NCI-H226 (cell line): ENCODE measurements around the gene USHBP1.
A peak's percentile ranks its signal among the peaks of the same experiment; 100 is the strongest.

Experiments
- DNase-seq: peaks from one replicate; pipeline ENCODE4 v3.0.0-alpha.2; 2015

The USHBP1 gene

DNA sequence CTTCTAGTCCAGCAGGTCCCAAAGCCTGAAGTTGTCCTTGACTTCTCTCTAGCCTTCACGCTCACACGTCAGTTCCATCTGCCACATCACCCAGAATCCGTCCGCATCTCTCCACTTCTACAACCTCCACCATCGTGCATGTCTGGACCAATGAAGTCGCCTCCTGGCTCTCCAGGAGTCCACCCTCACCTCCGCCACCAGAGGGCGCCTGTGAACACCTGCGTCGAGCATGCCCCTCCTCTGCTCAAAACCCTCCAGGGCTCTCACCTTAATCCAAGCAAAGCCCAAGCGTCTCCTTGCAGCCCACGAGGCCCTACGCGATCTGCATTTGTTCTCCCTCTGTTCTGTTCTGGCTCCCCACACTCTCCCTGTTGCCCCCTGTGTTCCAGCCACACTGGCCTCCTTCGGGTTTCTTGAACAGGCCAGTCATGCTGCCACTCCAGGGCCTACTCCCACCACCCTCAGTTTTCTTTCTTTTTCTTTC lies 3.7 kb downstream of the USHBP1 start:
- peak; percentile 75 for DNase-seq

DNA sequence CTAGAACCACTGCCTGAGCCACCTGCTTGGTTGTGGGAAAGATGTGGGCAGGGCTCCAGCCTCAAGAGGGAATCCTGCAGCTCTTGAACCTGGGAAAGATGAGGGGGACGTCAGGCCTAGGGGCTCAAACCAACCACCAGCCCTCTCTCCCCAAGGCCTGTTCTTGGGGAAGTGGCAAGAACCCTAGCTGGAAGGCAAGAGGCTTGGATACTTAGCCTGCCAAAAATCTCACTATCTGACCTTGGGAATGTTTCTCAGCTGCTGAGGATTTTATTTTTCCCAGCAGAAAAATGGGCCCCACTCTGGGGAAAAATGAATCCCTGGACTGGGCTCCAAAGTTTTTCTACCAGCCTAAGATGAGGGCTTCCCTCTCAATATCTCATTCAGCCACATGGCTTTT lies 4.6 kb downstream of the USHBP1 start:
- no peak for DNase-seq

- no peak for DNase-seq
Observed at GRCh38 chr19:17259118-17259780, 5.3 kb downstream of the USHBP1 start.

DNA sequence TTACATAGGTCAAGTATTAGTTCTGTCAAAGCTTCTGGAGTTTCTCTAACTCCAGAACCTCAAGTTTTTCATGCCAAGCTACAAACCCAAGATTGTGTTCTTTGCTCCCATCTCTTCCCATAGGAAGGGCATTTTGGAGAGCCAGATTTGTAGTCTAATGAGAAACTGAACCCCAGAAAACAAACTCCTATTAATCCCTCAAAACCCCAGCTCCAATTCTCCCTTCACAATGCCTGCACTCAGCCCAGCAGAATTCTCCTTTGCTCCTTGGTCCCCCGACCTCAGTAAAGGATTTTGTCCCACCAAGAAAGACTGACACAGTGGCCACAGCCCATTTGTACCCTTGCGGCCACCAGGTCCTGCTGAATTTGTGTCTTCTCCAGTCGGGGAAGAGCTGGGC lies 8.4 kb downstream of the USHBP1 start:
- DNase-seq: no peak

DNA sequence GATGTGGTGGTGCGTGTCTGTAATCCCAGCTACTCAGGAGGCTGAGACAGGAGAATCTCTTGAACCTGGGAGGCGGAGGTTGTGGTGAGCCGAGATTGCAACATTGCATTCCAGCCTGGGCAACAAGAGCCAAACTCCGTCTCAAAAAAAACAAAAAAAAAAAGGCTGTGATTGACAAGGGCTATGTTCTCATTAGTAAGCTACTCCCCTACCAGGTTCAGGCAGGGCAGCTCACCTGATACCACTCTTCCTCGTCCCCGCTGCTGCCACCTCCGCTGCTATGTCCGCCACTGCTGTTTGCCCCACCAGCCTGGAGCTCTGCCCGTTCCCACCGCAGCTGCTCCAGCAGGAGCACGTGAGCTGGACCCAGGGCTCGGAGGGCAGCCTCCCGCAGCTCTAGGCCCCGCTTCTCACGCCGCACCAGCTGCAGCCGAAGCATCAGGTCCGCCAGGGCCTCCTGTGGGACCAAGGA lies 9.4 kb downstream of the USHBP1 start:
- DNase-seq: peak; percentile 56

GRCh38 chr19:17254636-17255035 lies 9.9 kb downstream of the USHBP1 start:
- DNase-seq: no peak

- no peak for DNase-seq
Observed at GRCh38 chr19:17249887-17250548, 14.5 kb downstream of the USHBP1 start.

- no peak for DNase-seq
Observed at GRCh38 chr19:17248011-17248776, 16.4 kb downstream of the USHBP1 start.

DNA sequence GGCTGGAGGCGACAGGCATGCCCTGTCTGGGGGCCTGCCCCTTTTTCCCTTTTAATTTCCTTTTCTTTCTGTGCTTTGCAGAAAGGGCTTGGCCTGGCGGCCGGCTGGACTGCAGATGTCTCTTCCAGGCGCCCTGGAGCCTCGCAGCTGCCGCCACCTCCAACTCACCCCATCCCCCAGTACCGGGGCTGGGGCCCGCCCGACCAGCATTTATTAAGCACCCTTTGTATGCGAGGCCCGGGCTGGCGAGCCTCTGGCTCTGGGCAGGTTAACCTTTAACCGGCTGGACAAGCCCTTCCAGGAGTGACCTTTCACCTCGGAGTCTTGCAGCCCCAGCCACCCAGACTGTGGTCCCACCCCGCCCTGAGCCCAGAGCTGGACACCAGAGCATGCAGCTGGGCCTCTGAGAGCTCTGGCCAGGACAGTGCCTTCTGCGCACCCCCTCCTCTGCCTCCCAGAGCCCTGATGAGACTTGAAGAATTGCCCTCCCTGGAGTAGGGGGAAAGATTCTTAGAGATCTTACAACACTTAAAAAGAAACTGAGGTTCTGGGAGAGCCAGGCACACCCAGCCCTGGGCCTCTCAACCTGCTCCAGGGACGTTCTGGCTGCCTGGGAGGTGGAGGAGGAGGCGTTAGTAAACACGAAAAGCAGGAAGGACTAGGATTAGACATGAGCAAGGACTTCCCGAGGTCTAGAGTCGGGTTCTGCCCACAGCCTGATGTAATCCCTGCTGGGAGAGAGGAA lies 17.7 kb downstream of the USHBP1 start:
- no peak for DNase-seq

GRCh38 chr19:17245535-17245984 lies 19.0 kb downstream of the USHBP1 start, which contains the start of gene NR2F6:
Gene NR2F6 (minus strand): TSS chr19:17245919. CDS start chr19:17245220, 699 bp downstream.
- no peak for DNase-seq

- DNase-seq: no peak
Observed at GRCh38 chr19:17244618-17245534, 19.7 kb downstream of the USHBP1 start.

- DNase-seq: no peak
Observed at GRCh38 chr19:17243830-17244617, 20.5 kb downstream of the USHBP1 start.

DNA sequence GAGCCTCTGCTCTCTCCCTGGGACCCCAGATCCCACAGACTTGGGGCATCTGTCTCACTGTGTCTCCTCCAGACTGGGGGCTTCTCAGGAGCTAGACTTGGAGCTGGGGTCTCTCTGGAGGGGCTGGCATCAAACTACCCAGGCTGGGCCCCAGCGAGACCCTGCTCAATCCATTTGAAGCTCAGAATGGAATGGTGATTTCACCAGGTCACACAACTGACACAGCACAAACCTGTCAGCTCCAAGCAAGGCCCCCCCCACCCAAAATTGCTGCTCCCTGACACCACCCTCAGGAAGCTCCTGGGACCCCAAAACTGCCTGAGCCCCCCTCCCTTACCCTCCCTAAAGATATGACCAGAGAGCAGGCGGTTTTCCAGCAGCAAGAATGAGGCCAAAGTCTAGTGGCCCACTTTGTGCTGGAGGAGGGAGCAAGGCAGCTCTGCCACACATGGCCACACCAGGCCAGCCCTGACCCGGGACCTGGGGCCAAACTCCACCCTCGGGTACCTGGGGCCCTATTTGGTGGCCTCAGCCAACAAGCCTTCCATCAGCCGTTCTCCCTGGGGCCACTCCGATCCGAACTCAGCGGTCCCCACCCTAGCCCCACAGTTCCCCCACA lies 21.2 kb downstream of the USHBP1 start:
- no peak for DNase-seq

DNA sequence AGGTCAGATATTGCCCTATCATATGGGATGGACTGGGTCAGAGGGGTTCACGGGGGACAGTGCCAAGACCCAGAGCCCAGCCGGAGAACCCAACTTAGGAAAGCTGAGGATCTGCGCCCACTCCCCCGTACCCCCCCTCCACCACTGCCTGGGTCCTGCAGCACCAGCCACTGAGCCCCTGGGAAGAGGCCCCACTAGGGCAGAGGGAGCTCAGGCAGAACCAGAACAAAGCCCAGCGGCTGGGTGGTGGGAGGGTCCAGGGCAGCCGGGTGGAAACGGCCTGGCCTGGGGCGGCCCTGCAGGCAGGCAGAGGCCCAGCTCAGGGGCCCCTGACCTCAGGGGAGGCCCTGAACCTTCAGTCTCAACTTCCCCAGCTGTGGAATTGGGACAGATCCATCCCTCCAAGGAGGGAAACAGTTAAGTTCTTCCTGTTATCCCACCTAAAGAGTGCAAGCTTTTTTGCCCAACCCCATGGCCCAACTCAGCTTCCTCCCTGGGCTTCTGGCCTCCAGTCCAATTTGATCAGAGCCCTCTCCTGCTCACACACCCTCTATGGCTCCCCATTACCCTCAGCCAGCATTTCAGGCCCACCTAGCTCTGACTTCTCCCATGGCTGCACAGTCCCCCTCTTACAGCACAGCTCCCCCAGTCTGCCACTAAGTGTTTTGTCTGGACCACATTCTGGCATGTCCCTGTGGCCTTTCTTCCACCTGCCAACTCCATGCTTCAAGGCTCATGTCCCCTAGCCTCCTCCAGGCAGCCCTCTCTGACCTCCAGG lies 21.9 kb downstream of the USHBP1 start:
- DNase-seq: no peak

DNA sequence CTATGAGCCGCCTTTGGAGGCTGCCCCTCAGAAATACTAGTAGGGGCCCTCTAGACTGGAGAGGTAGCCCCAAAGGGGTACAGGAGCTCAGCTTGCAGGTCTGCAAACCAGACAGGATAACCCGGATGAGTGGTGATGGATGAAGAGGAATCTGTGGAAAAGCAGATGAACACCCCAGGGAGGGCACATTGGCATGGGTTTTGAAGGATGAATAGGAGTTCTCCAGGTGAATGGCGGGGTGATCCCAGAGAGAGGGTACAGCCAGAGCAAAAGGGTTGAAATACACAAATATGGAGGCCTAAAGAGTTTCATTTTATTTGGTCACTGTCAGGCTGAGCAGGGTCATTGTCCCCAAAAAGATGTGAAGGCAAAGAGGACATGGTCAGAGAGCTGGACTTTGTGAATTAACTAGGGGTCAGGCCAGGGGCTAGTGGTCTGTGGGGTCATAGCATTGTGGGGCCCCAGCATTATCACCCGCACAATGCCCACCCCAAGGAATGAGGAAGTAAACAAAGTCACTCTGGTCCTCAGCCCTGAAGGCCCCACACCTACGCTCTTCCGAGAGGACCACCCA lies 23.6 kb downstream of the USHBP1 start:
- no peak for DNase-seq

DNA sequence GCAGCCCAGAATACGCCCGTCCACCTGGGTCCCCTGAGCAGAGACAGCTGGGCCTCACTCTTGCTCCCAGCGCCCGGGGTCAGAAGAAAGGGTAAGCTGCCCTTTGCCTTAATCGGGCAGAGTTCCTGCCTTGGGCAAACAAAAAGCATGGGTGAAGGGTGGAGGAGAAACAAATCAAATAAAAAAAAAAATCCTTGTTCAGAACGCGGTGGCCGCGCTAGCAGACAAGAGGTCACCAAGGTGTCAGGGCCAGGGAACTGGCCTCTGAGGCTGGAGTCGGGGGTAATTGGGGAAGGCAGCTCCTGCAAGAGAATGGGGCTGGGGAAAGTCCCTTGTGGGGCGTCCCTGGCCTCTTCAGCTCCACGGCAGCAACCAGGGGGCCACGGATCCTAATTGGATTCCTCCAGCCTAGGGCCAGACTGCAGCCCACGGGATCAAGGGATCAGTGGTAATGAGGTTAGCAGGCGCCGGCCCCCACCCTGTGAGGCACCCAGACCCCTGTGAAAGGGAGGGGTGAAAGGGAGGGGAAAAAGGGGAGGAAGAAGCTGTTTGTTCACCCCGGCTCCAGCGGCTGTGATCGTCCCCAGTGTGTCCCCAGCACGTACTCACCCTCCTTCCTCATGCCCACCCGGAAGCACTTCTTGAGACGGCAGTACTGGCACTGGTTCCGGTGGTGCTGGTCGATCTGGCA lies 24.3 kb downstream of the USHBP1 start:
- no peak for DNase-seq

GRCh38 chr19:17237747-17238706 lies 26.5 kb downstream of the USHBP1 start:
- no peak for DNase-seq
